Choroid plexus epithelial cell (primary cell): ENCODE data around the gene KRT82.

Source experiments
- DNase-seq: peaks from one replicate; pipeline ENCODE4 v3.0.0-alpha.2; 2010; ENCODE audit warnings: low read depth
- H3K4me3 ChIP-seq: 2 replicates; pipeline ENCODE4 v1.5.1; 2011; ENCODE audit warnings: low read depth, mild to moderate bottlenecking, control low read depth, low read length, moderate library complexity
- CTCF ChIP-seq: conservative IDR thresholded peaks from 2 replicates; pipeline ENCODE4 v1.5.1; 2011; ENCODE audit warnings: low read depth, mild to moderate bottlenecking, control low read depth, inconsistent platforms, low read length, moderate library complexity

The KRT82 gene

GRCh38 chr12:52382854-52383253 lies 23.3 kb downstream of the KRT82 start:
- DNase-seq, result no peak
- no peak for TF ChIP-seq CTCF
- no peak overlapping the region for H3K4me3 ChIP-seq

GRCh38 chr12:52381206-52381605 lies 24.9 kb downstream of the KRT82 start:
- no peak overlapping the region for H3K4me3 ChIP-seq
- DNase-seq, result no peak
- TF ChIP-seq CTCF, result no peak

GRCh38 chr12:52380271-52380694 lies 25.9 kb downstream of the KRT82 start:
- DNase-seq, result peak; percentile 65
- no peak overlapping the region for H3K4me3 ChIP-seq
- peak; percentile 78 for TF ChIP-seq CTCF

DNA sequence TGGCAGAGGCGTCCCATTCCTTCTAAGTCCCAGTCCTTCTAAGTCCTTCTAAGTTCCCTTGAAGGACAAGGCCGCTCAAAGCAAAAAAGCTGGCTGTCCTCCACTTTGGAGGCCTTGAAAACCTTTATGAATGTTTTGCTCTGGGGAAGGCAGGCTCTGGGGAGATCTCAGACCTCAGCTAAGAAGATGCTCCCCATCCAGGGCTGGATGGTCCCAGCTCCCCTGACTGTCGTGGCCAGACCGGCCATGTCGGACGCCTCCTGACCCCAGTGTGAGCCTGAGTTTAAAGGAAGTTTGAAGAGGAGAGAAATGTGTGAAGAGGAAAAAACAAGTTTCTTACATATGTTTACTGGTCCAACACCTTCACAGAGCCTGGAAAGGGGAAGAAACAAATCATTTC lies 26.6 kb downstream of the KRT82 start:
- no peak for DNase-seq
- no peak for TF ChIP-seq CTCF
- no peak overlapping the region for H3K4me3 ChIP-seq

- no peak for DNase-seq
- TF ChIP-seq CTCF, result no peak
- H3K4me3 ChIP-seq, result no peak overlapping the region
These were observed 28.0 kb downstream of the KRT82 start for GRCh38 chr12:52378091-52378490.

- no peak overlapping the region for H3K4me3 ChIP-seq
- DNase-seq, result no peak
- TF ChIP-seq CTCF, result no peak
These were observed 28.9 kb downstream of the KRT82 start for GRCh38 chr12:52377266-52377665.

DNA sequence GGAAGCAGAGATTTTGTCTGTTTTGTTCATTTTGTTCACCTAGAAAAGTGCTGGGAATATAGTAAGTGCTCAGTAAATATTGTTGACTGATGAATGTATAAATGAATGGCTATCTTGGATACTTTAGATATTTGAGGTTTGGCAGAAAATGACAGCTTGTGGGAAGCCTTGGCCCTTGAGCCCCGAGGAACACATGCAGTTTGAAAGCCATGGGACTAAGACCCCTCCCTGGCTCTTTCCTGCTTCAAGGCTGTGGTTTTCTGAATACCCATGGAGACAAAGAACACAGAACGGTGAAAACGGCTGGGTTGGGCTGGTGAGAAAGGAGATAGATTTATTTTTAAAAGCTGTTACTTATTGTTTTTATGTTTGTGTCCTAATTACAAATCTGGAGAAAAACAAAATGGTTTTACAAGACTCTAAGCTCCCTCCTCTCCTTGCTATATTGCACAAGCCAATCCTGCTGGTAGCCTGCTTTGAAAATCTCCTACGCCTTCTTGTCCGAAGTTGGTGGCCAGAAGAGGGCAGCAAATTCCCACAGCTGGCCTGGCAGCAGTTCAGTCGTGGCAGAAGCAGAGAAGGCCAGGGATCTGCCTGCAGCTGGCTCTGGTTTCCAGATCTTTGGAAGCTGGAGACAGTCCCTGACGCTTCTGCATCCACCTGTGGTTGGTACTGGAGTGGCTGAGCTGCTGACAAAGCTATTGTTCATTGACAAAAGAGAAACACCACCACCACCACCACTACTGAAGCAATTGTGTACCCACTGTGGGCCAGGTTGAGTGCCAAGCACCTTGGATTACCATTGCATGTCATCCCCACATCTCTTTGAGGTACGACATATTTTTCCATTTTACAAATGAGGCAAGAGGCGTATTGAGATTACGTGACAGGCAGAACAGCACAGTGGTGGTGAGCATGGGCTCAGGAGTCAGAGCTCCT lies 33.6 kb downstream of the KRT82 start:
- DNase-seq, result peak; percentile 95
- TF ChIP-seq CTCF, result peak; percentile 99
- no peak overlapping the region for H3K4me3 ChIP-seq
